NB4 (cell line): Measurements from ENCODE around the gene ASCC3.

Experiments
- DNase-seq: peaks from one replicate; pipeline ENCODE4 v3.0.0; 2010; ENCODE audit warnings: low read depth
- H3K4me3 ChIP-seq: one replicate; pipeline ENCODE4 v1.5.1; 2011; ENCODE audit warnings: mild to moderate bottlenecking, low read depth, low read length, moderate library complexity
- CTCF ChIP-seq: IDR thresholded peaks from one replicate; pipeline ENCODE4 v1.5.1; 2012; ENCODE audit warnings: low read depth, low read length
- MAX ChIP-seq: IDR thresholded peaks from 2 replicates; pipeline ENCODE4 v1.6.1; 2011; ENCODE audit warnings: low read depth, low read length
- MYC ChIP-seq: IDR thresholded peaks from 2 replicates; pipeline ENCODE4 v1.6.1; 2011; ENCODE audit warnings: low read depth, low read length
- POLR2A ChIP-seq: IDR thresholded peaks from 2 replicates; pipeline ENCODE4 v1.6.1; 2011; ENCODE audit warnings: mild to moderate bottlenecking; ENCODE audit not compliant: insufficient read length; ENCODE audit errors: extremely low read depth

ASCC3 gene

GRCh38 chr6:100693249-100693927 lies 187.7 kb downstream of the ASCC3 start:
- no peak for DNase-seq
- H3K4me3 ChIP-seq, result no peak overlapping the region
- TF ChIP-seq CTCF, result no peak

- no peak overlapping the region for H3K4me3 ChIP-seq
- TF ChIP-seq POLR2A, result no peak
- no peak for TF ChIP-seq MAX
- no peak for TF ChIP-seq MYC
- no peak for TF ChIP-seq CTCF
- no peak for DNase-seq
These were observed 189.2 kb downstream of the ASCC3 start for GRCh38 chr6:100691972-100692371.

- DNase-seq, result no peak
- TF ChIP-seq CTCF, result no peak
- no peak overlapping the region for H3K4me3 ChIP-seq
These were observed 194.9 kb downstream of the ASCC3 start for GRCh38 chr6:100686216-100686615.

- DNase-seq, result no peak
- TF ChIP-seq MYC (no peak), MAX (no peak), POLR2A (no peak), CTCF (no peak)
- H3K4me3 ChIP-seq, result no peak overlapping the region
These were observed 195.4 kb downstream of the ASCC3 start for GRCh38 chr6:100685747-100686146.

- no peak for TF ChIP-seq MAX
- TF ChIP-seq CTCF, result no peak
- TF ChIP-seq MYC, result no peak
- TF ChIP-seq POLR2A, result no peak
- H3K4me3 ChIP-seq, result no peak overlapping the region
- no peak for DNase-seq
These were observed 201.0 kb downstream of the ASCC3 start for GRCh38 chr6:100680163-100680562.

- no peak overlapping the region for H3K4me3 ChIP-seq
- DNase-seq, result no peak
- TF ChIP-seq MYC, result no peak
- no peak for TF ChIP-seq CTCF
- no peak for TF ChIP-seq MAX
- TF ChIP-seq POLR2A, result no peak
These were observed 203.1 kb downstream of the ASCC3 start for GRCh38 chr6:100678027-100678426.
